ENCODE results near the gene FBXO5. TPM values are rescaled to one million over a fixed set of nuclear protein-coding genes. Genes with fewer than 3 reads are reported as not detected.

The FBXO5 gene
- total and polyA plus RNA-seq, 9 of the 15 experiments (the other 6 are each of a cell fraction or from before 2014, with no cell fraction given), result 17.8 to 89.3 (median 62.9) TPM

- no peak for TF ChIP-seq HINFP (tag; conservative IDR thresholded peaks at IDR 0.05; ENCODE audit: low read depth)
- TF ChIP-seq ADNP (tag; IDR thresholded peaks at IDR 0.05), result peak; percentile 63; the same call in 1 of the 2 replicates
Measured at GRCh38 chr6:152980656-152981055, 2.2 kb downstream of the FBXO5 start (continued).

- FAIRE-seq (no peak), ATAC-seq (no peak), DNase-seq (ENCODE audit: extremely low read depth in 1 of 4, low spot score in 3 of 4) (no peak)
- peaks cover 3 to 34% of the 10 kb centered on the region in 2 experiments for H3K4me1 ChIP-seq (replicated peaks in 1 of 2; ENCODE audit: control insufficient read depth in 2 of 2, insufficient read depth in 2 of 2, low read length in 2 of 2)
- no TSS peak for BruUV-seq (replicated peaks)
- in situ Hi-C loops (cut with MboI), result loop anchor here (25.0 kb wide), 2 partner anchors 1533 to 1567 kb away; partner anchors contain the start of gene CNKSR3
- intact Hi-C loops (cut with micrococcal nuclease), result no loop called here
- no peak overlapping the region for H3K27ac ChIP-seq (ENCODE audit: extremely low read depth, low read depth, low read length)
- no peaks in the 10 kb centered on the region for H3K27me3 ChIP-seq (ENCODE audit: control insufficient read depth in 2 of 2, insufficient read depth in 2 of 2, low read length in 2 of 2)
- 48% methylated on average over 1 of the region's 1 CpG for WGBS (ENCODE audit: insufficient coverage, low coverage, missing lambda C conversion rate)
- H3K36me3 ChIP-seq (ENCODE audit: control insufficient read depth, insufficient read depth, low read length), result peaks cover 74% of the 10 kb centered on the region
- peak overlapping the region; percentile 99; the same call in 1 of the 2 replicates for H3K4me3 ChIP-seq
- ChIA-PET POLR2A (interaction anchor here (1.7 to 1.9 kb wide), 2 partner anchors 11 to 17 kb away, joined by 7 to 11 read pairs; no protein-coding TSS in a partner anchor), CTCF (ENCODE audit: low intra/inter-chr PET ratio) (no interaction called here)
- no peaks in the 10 kb centered on the region for H3K9me3 ChIP-seq (replicated peaks; ENCODE audit: control insufficient read depth, insufficient read depth, low read depth, low read length)
- H2AFZ ChIP-seq (ENCODE audit: low read depth, low read length), result no peak overlapping the region
- peaks cover 97% of the 10 kb centered on the region for H3K79me2 ChIP-seq (ENCODE audit: control insufficient read depth, insufficient read depth, low read length)
- H3K4me2 ChIP-seq (ENCODE audit: insufficient read depth, low read length), result peak overlapping the region; percentile 75
- peaks cover 42% of the 10 kb centered on the region for H4K20me1 ChIP-seq (replicated peaks; ENCODE audit: control insufficient read depth, insufficient read depth, low read length)
- peaks cover 4% of the 10 kb centered on the region for H3K9me1 ChIP-seq (ENCODE audit: control insufficient read depth, insufficient read depth, low read length)
- TF ChIP-seq POLR2B (IDR thresholded peaks at IDR 0.05; ENCODE audit: low read depth, partially characterized antibody) (no peak), BCLAF1 (IDR thresholded peaks at IDR 0.05; ENCODE audit: borderline replicate concordance in 1 of 2, control insufficient read depth in 1 of 2, low read depth in 2 of 2, low read length in 1 of 2) (peak in 1 of 2 experiments; percentile 69; a peak in 1 of 4 replicates), POLR2AphosphoS5 (IDR thresholded peaks at IDR 0.05; ENCODE audit: control insufficient read depth, insufficient read depth, low read depth, low read length) (0 out of 2 replicates have a peak, but pooled peaks have one; percentile 24)
- H3K9ac ChIP-seq (ENCODE audit: insufficient read depth in 1 of 2, low read depth in 2 of 2, low read length in 2 of 2), result peak overlapping the region in 1 of 2 experiments; percentile 97; a peak in 2 of 4 replicates
Measured at GRCh38 chr6:152979116-152979515, 3.7 kb downstream of the FBXO5 start.
